GM21367 (cell line): ENCODE measurements around the gene DNAJB2.

ENCODE experiments used
- ATAC-seq: cut with Tn5 transposase; IDR thresholded peaks from one replicate; pipeline ENCODE4 v1.9.1; 2021; ENCODE audit not compliant: unreplicated experiment

DNAJB2 gene

GRCh38 chr2:219279151-219279915 lies at the start of gene DNAJB2:
DNAJB2 (plus strand) TSS chr2:219279366; CDS start chr2:219279834, 468 bp downstream.
- peak; percentile 80 for ATAC-seq

GRCh38 chr2:219230059-219230540 lies 49.1 kb upstream of the DNAJB2 start:
- ATAC-seq: no peak

- no peak for ATAC-seq
Measured at GRCh38 chr2:219234331-219234730, 44.8 kb upstream of the DNAJB2 start.

- ATAC-seq: no peak
Measured at GRCh38 chr2:219243291-219243761, 35.8 kb upstream of the DNAJB2 start.

GRCh38 chr2:219244789-219245147 lies 34.4 kb upstream of the DNAJB2 start:
- ATAC-seq: no peak

GRCh38 chr2:219245148-219245898 lies 33.8 kb upstream of the DNAJB2 start, which contains the start of the genes GLB1L and STK16:
GLB1L (minus strand) TSS chr2:219245444; CDS start chr2:219243573, 1,871 bp downstream.
STK16 (plus strand) TSS chr2:219245479; CDS start chr2:219246000, 521 bp downstream.
- ATAC-seq: peak; percentile 65

GRCh38 chr2:219245899-219246230 lies 33.3 kb upstream of the DNAJB2 start:
- ATAC-seq: no peak

- no peak for ATAC-seq
Measured at GRCh38 chr2:219246559-219246958, 32.6 kb upstream of the DNAJB2 start.

- ATAC-seq: no peak
Measured at GRCh38 chr2:219247678-219248642, 31.2 kb upstream of the DNAJB2 start.

GRCh38 chr2:219248845-219249202 lies 30.3 kb upstream of the DNAJB2 start:
- no peak for ATAC-seq

- ATAC-seq: no peak
Measured at GRCh38 chr2:219249203-219249980, 29.8 kb upstream of the DNAJB2 start.

GRCh38 chr2:219250049-219250781 lies 29.0 kb upstream of the DNAJB2 start:
- no peak for ATAC-seq

- ATAC-seq: no peak
Measured at GRCh38 chr2:219251656-219252055, 27.5 kb upstream of the DNAJB2 start.

- ATAC-seq: no peak
Measured at GRCh38 chr2:219252084-219252483, 27.1 kb upstream of the DNAJB2 start.

- ATAC-seq: no peak
Measured at GRCh38 chr2:219252570-219252899, 26.6 kb upstream of the DNAJB2 start.

- ATAC-seq: peak; percentile 12
Measured at GRCh38 chr2:219252900-219253752, 26.0 kb upstream of the DNAJB2 start, which contains the start of gene TUBA4B. TUBA4B (plus strand) TSS chr2:219253243; CDS start chr2:219253408, 165 bp downstream.

GRCh38 chr2:219253753-219254589 lies 25.2 kb upstream of the DNAJB2 start, which contains the start of gene TUBA4A:
TUBA4A (minus strand) TSS chr2:219253918; CDS start chr2:219253858, 60 bp downstream.
- ATAC-seq: peak; percentile 32
